H1 (cell line): ENCODE data around the gene ARHGAP22. TPM values are rescaled to one million over a fixed set of nuclear protein-coding genes. Genes with fewer than 3 reads are reported as not detected.

Source experiments
- CTCF ChIA-PET: fragments of 300-600 bp; sonication (Branson Sonifier 250); formaldehyde crosslinking; loops from one replicate; lab custom pipeline; 2021; ENCODE audit not compliant: partially characterized antibody; lab: Charles Lee
- POLR2A ChIA-PET: fragments of 300-600 bp; sonication (Branson Sonifier 250); formaldehyde crosslinking; loops from one replicate; lab custom pipeline; 2021; ENCODE audit warnings: inconsistent platforms; ENCODE audit not compliant: partially characterized antibody; lab: Charles Lee
- DNase-seq, 2 experiments: peaks; one replicate each; pipeline versions ENCODE4 v3.0.0 to v3.0.0-alpha.2; 2010 to 2022; ENCODE audit warnings: low spot score in 2 of 2, low read depth in 1 of 2, mixed read lengths in 1 of 2
- FAIRE-seq: peaks from 2 replicates; lab custom pipeline; 2011; peaks lifted over from hg19 to GRCh38; lab: Jason Lieb, UNC
- H2AFZ ChIP-seq: 2 replicates; pipeline ENCODE4 v1.8.1; 2012; ENCODE audit warnings: low read length, inconsistent platforms
- H2AK5ac ChIP-seq: 2 replicates; pipeline ENCODE4 v1.6.1; 2013; ENCODE audit warnings: low read depth, low read length
- H2BK120ac ChIP-seq: replicated peaks from 2 replicates; pipeline ENCODE3; 2013; ENCODE audit warnings: low read depth, low read length, inconsistent platforms
- H2BK12ac ChIP-seq: 2 replicates; pipeline ENCODE4 v1.6.1; 2013; ENCODE audit warnings: low read depth, low read length
- H2BK15ac ChIP-seq: 2 replicates; pipeline ENCODE4 v1.6.1; 2013; ENCODE audit warnings: low read length
- H2BK20ac ChIP-seq: 2 replicates; pipeline ENCODE4 v1.6.1; 2013; ENCODE audit warnings: low read length
- H2BK5ac ChIP-seq: 2 replicates; pipeline ENCODE4 v1.6.1; 2013; ENCODE audit warnings: low read depth, low read length
- H3K14ac ChIP-seq: 2 replicates; pipeline ENCODE4 v1.6.1; 2013; ENCODE audit warnings: inconsistent platforms; ENCODE audit not compliant: insufficient read length
- H3K18ac ChIP-seq: 2 replicates; pipeline ENCODE4 v1.6.1; 2013; ENCODE audit warnings: low read length; ENCODE audit errors: extremely low read depth
- H3K23ac ChIP-seq: 2 replicates; pipeline ENCODE4 v1.6.1; 2013; ENCODE audit warnings: inconsistent platforms; ENCODE audit not compliant: insufficient read length
- H3K23me2 ChIP-seq: 2 replicates; pipeline ENCODE4 v1.6.1; 2013; ENCODE audit warnings: low read depth, low read length
- H3K27ac ChIP-seq: 2 replicates; pipeline ENCODE4 v1.6.1; 2011; ENCODE audit warnings: low read depth, low read length, inconsistent platforms
- H3K27me3 ChIP-seq, 4 experiments: replicated peaks in 1 of 4; 1 replicate in 1 of 4; 2 replicates in 3 of 4; pipeline versions ENCODE4 v1.6.1 to v1.8.1; 2011 to 2013; ENCODE audit warnings: low read length in 3 of 4, mild to moderate bottlenecking in 3 of 4, inconsistent platforms in 2 of 4, mixed read lengths in 2 of 4, moderate library complexity in 1 of 4; ENCODE audit not compliant: control insufficient read depth in 3 of 4, insufficient read depth in 3 of 4; ENCODE audit errors: extremely low read depth in 1 of 4
- H3K36me3 ChIP-seq, 4 experiments: 2 replicates each; pipeline versions ENCODE4 v1.6.1 to v1.8.1; 2011 to 2013; ENCODE audit warnings: mild to moderate bottlenecking in 4 of 4, low read length in 3 of 4, moderate library complexity in 2 of 4, control low read depth in 1 of 4, inconsistent platforms in 1 of 4; ENCODE audit not compliant: insufficient read depth in 4 of 4, control insufficient read depth in 2 of 4
- H3K4ac ChIP-seq: replicated peaks from 2 replicates; pipeline ENCODE3; 2013; ENCODE audit warnings: low read length, low read depth, mixed read lengths, inconsistent platforms; ENCODE audit not compliant: insufficient read length
- H3K4me1 ChIP-seq, 4 experiments: replicated peaks in 1 of 4; 1 replicate in 1 of 4; 2 replicates in 3 of 4; pipeline versions ENCODE4 v1.6.1 to v1.8.1; 2011 to 2013; ENCODE audit warnings: low read length in 3 of 4, inconsistent platforms in 2 of 4, mixed read lengths in 1 of 4; ENCODE audit not compliant: insufficient read depth in 4 of 4, control insufficient read depth in 3 of 4
- H3K4me2 ChIP-seq, 2 experiments: 2 replicates each; pipeline versions ENCODE4 v1.6.1 to v1.8.1; 2011 to 2013; ENCODE audit warnings: low read depth in 2 of 2, low read length in 2 of 2, control low read depth in 1 of 2, inconsistent platforms in 1 of 2, mild to moderate bottlenecking in 1 of 2; ENCODE audit not compliant: insufficient read depth in 1 of 2
- H3K4me3 ChIP-seq, 4 experiments: fragments of 200-600, 300-600 bp in 1 of 4; sonication (generic), shearing (Covaris generic), sonication (Bioruptor Twin) in 1 of 4; 2 replicates each; pipeline versions ENCODE4 v1.5.1 to v1.8.1; 2011 to 2016; ENCODE audit warnings: low read length in 4 of 4, low read depth in 3 of 4, control low read depth in 2 of 4, inconsistent platforms in 2 of 4, mild to moderate bottlenecking in 2 of 4, mixed read lengths in 1 of 4, moderate library complexity in 1 of 4; ENCODE audit not compliant: insufficient read depth in 2 of 4; ENCODE audit errors: extremely low read depth in 1 of 4
- H3K56ac ChIP-seq: replicated peaks from 2 replicates; pipeline ENCODE3; 2013; ENCODE audit warnings: low read depth, mild to moderate bottlenecking, mixed read lengths, low read length, inconsistent platforms; ENCODE audit not compliant: insufficient read length
- H3K79me1 ChIP-seq: 2 replicates; pipeline ENCODE4 v1.6.1; 2013; ENCODE audit warnings: low read depth, low read length, control low read depth
- H3K79me2 ChIP-seq, 2 experiments: 2 replicates each; pipeline versions ENCODE4 v1.6.1 to v1.8.1; 2012 to 2013; ENCODE audit warnings: low read length in 2 of 2, mild to moderate bottlenecking in 2 of 2, inconsistent platforms in 1 of 2; ENCODE audit not compliant: insufficient read depth in 2 of 2, control insufficient read depth in 1 of 2
- H3K9ac ChIP-seq, 4 experiments: replicated peaks in 1 of 4; 1 replicate in 1 of 4; 2 replicates in 3 of 4; pipeline versions ENCODE4 v1.6.1 to v1.8.1; 2011 to 2013; ENCODE audit warnings: low read depth in 3 of 4, low read length in 3 of 4, control low read depth in 2 of 4, mild to moderate bottlenecking in 2 of 4, moderate library complexity in 2 of 4, inconsistent platforms in 1 of 4; ENCODE audit errors: extremely low read depth in 1 of 4
- H3K9me3 ChIP-seq, 2 experiments: 2 replicates each; pipeline versions ENCODE4 v1.6.1 to v1.8.1; 2012 to 2013; ENCODE audit warnings: mild to moderate bottlenecking in 2 of 2, moderate library complexity in 2 of 2, control low read depth in 1 of 2, inconsistent platforms in 1 of 2, low read depth in 1 of 2, low read length in 1 of 2, mixed read lengths in 1 of 2; ENCODE audit not compliant: insufficient read depth in 2 of 2
- H4K20me1 ChIP-seq, 2 experiments: replicated peaks in 1 of 2; 2 replicates each; pipeline versions ENCODE3 to v1.8.1; 2011 to 2013; ENCODE audit warnings: inconsistent platforms in 2 of 2, low read length in 2 of 2, mild to moderate bottlenecking in 1 of 2; ENCODE audit not compliant: insufficient read depth in 2 of 2, control insufficient read depth in 1 of 2
- H4K5ac ChIP-seq: 2 replicates; pipeline ENCODE4 v1.6.1; 2013; ENCODE audit warnings: low read length, low read depth, mixed read lengths, inconsistent platforms; ENCODE audit not compliant: insufficient read length
- H4K8ac ChIP-seq: 2 replicates; pipeline ENCODE4 v1.8.0; 2013; ENCODE audit warnings: mild to moderate bottlenecking, moderate library complexity, low read length, inconsistent platforms; ENCODE audit not compliant: insufficient read depth; ENCODE audit errors: extremely low read depth
- H4K91ac ChIP-seq: replicated peaks from 2 replicates; pipeline ENCODE3; 2013; ENCODE audit warnings: low read length, mixed read lengths, inconsistent platforms; ENCODE audit not compliant: insufficient read length
- ATF3 ChIP-seq: IDR thresholded peaks from 2 replicates; pipeline ENCODE4 v1.6.1; 2011; ENCODE audit warnings: low read depth, mild to moderate bottlenecking, low read length; ENCODE audit not compliant: insufficient read depth
- CREB1 ChIP-seq: IDR thresholded peaks from 2 replicates; pipeline ENCODE4 v1.6.1; 2012; ENCODE audit warnings: inconsistent platforms
- POLR2A ChIP-seq, 2 experiments: IDR thresholded peaks; 1 replicate in 1 of 2; 2 replicates in 1 of 2; pipeline ENCODE4 v1.6.1; 2011; ENCODE audit warnings: low read depth in 2 of 2, low read length in 2 of 2, mild to moderate bottlenecking in 2 of 2; ENCODE audit errors: control extremely low read depth in 1 of 2
- RXRA ChIP-seq: IDR thresholded peaks from 2 replicates; pipeline ENCODE4 v1.6.1; 2011; ENCODE audit warnings: low read depth, mild to moderate bottlenecking, low read length, moderate library complexity; ENCODE audit not compliant: insufficient read depth
- SAP30 ChIP-seq: fragments of 300-600 bp; sonication (generic); IDR thresholded peaks from 2 replicates; pipeline ENCODE4 v1.7.1; 2012; ENCODE audit warnings: low read length, moderate library complexity, mild to moderate bottlenecking, inconsistent platforms; ENCODE audit not compliant: insufficient read depth, insufficient replicate concordance
- TAF1 ChIP-seq: IDR thresholded peaks from 2 replicates; pipeline ENCODE4 v1.6.1; 2011; ENCODE audit warnings: mild to moderate bottlenecking, low read depth, low read length
- TAF7 ChIP-seq: optimal IDR thresholded peaks from 2 replicates; pipeline ENCODE3; 2011; ENCODE audit warnings: low read depth, mild to moderate bottlenecking, inconsistent platforms, low read length, moderate library complexity, borderline replicate concordance
- WGBS, 2 experiments: shearing (Covaris generic) in 1 of 2; methylation state at CpG; one replicate each; pipeline versions ENCODE4 v1.1.6 to v1.1.7; 2013 to 2015; ENCODE audit warnings: low lambda C conversion rate in 2 of 2, mixed read lengths in 2 of 2, inconsistent platforms in 1 of 2, low coverage in 1 of 2, missing lambda C conversion rate in 1 of 2; ENCODE audit not compliant: insufficient replicate concordance in 2 of 2, insufficient coverage in 1 of 2, insufficient read length in 1 of 2; ENCODE audit errors: extremely low coverage in 1 of 2, missing lambda C conversion rate in 1 of 2; 5-methylcytosine and 5-hydroxymethylcytosine counted together
- polyA plus RNA-seq, 7 experiments: library from polyadenylated mRNA; depleted of rRNA in 3 of 7; stranded (reverse) in 5 of 7; unstranded in 2 of 7; fragments of >200 nt in 5 of 7; fragments of 200-250 nt in 2 of 7; gene quantifications; 1 replicate in 5 of 7; 2 replicates in 1 of 7; 4 replicates in 1 of 7; pipeline versions ENCODE4 v1.2.1 to v1.2.3, GENCODE V29; 2011 to 2013; ENCODE audit warnings: missing spikeins in 2 of 7, mixed read lengths in 2 of 7
- total RNA-seq: library from RNA; stranded (reverse); fragmentation: NEBNext Ultra II Directional; extraction: Animal tissue kit (Norgen Biotek cat#: 25700); gene quantifications from 2 replicates; pipeline ENCODE4 v1.2.1, GENCODE V29; 2021

Gene ARHGAP22
- total and polyA plus RNA-seq, 2 of the 8 experiments (the other 6 are each of a cell fraction or from before 2014, with no cell fraction given) = 3.6 to 11.2 TPM

- POLR2A ChIA-PET = no interaction called here
- Histone ChIP-seq H3K79me1 (no peaks in the 10 kb centered on the region), H4K91ac (no peak overlapping the region), H4K8ac (no peak overlapping the region; the same call in 1 of the 2 replicates), H3K23ac (no peak overlapping the region), H3K27me3 (no peaks in the 10 kb centered on the region), H3K9me3 (peaks cover 0 to 3% of the 10 kb centered on the region in 2 experiments; a peak in 1 of 4 replicates), H3K27ac (no peak overlapping the region), H2BK20ac (no peak overlapping the region; the same call in 1 of the 2 replicates), H2AFZ (no peak overlapping the region), H2BK120ac (no peak overlapping the region), H2AK5ac (no peak overlapping the region), H2BK5ac (no peak overlapping the region), H3K79me2 (no peaks in the 10 kb centered on the region), H3K9ac (no peak overlapping the region), H2BK15ac (no peak overlapping the region), H3K36me3 (no peaks in the 10 kb centered on the region), H3K18ac (0 out of 2 replicates have a peak overlapping the region, but pooled peaks have one; percentile 12), H3K4me1 (peaks cover 2 to 10% (median 8%) of the 10 kb centered on the region in 4 experiments; a peak in 5 of 7 replicates), H3K56ac (no peak overlapping the region), H4K5ac (no peak overlapping the region), H3K4me2 (no peak overlapping the region), H3K14ac (no peak overlapping the region), H4K20me1 (no peaks in the 10 kb centered on the region), H3K23me2 (no peaks in the 10 kb centered on the region), H3K4me3 (no peak overlapping the region), H2BK12ac (no peak overlapping the region), H3K4ac (no peak overlapping the region)
- CTCF ChIA-PET = interaction anchor here (0.6 to 18.5 kb wide), 3 partner anchors 11 to 24 kb away, joined by 3 to 172 read pairs (median 25); partner anchors contain the start of gene ARHGAP22
- TF ChIP-seq TAF1 (no peak), ATF3 (no peak), CREB1 (no peak), POLR2A (IDR thresholded peaks at IDR 0.05; ENCODE audit: control extremely low read depth in 1 of 2, low read depth in 2 of 2, low read length in 2 of 2) (no peak), TAF7 (no peak), RXRA (no peak), SAP30 (no peak)
- 96% methylated on average over 10 of the region's 10 CpGs; no CpG with 5 or more reads in 1 of the 2 experiments for WGBS, 2 experiments
- DNase-seq (no peak), FAIRE-seq (no peak)
Observed at GRCh38 chr10:48590945-48591344, 13.9 kb downstream of the ARHGAP22 start.
